M059J (cell line): ENCODE measurements around the gene PRSS35. TPM values are rescaled to one million over a fixed set of nuclear protein-coding genes. Genes with fewer than 3 reads are reported as not detected.
A peak's percentile ranks its signal among the peaks of the same experiment; 100 is the strongest.
"Not testable (repeated sequence)": the region's sequence is repeated elsewhere in the genome, so short reads cannot be mapped to it uniquely, and the experiment has no call there.

Experiments used
- DNase-seq: peaks from one replicate; pipeline ENCODE4 v3.0.0-alpha.2; 2012; ENCODE audit warnings: low read depth
- total RNA-seq: library from RNA; depleted of rRNA; stranded (reverse); fragments of >200 nt; shearing (Covaris generic); gene quantifications from 2 replicates; pipeline ENCODE4 v1.2.3, GENCODE V29; 2014; rRNA removed

Gene PRSS35
- total RNA-seq, 1 experiment from 2014 or later: 0.25 TPM

DNA sequence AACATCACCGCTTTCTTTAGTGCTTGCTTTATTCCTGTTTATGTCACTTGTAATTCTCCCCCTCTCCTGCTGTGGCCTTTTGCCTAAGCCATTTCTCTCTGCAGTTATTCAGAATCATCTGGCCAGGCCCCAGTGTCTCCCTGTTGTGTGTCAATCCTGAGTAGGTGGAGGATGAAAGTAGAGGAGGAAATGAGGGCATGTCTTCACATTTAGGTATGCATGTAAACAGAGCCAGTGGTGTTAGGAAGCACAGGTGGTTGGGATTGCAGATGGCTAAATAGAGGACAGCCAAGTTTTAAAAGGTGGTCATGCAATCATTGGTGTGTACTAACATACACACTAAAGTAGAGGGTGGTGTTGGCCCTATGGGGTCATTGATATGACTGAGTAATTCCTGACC lies 5.2 kb downstream of the PRSS35 start:
- DNase-seq: no peak

GRCh38 chr6:83518816-83519480 lies 6.6 kb downstream of the PRSS35 start:
- DNase-seq: peak; percentile 16

DNA sequence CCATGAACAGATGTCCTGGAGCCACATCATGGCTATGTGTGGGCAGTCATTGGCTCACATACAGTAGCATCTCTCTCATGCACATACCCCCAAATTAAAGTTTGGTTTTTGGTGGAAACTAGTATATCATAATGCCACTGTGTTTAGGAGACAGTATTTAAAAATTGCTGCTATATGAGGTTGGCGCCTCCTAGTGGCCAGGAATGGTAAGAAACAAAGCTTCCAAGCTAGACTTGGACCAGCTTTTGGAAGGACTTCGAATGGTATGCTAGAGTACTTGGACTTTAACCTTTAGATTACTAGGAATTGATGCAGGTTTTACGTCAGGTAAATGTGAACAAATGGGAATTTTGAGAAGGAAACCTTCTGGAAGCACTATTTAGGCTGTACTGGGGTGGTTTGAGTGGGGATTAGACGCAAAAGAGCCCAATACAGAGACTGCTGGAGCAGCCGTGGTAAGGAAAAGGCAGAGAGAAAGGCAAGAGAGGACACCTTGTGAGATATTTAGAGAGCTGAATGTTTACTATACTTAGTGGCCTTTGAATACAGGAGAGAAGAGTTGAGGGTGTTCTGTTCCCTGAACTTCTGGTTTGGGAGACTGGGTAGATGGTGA lies 23.8 kb downstream of the PRSS35 start:
- peak; percentile 28 for DNase-seq

- no peak for DNase-seq
Observed at GRCh38 chr6:83536647-83537589, 24.6 kb downstream of the PRSS35 start.

GRCh38 chr6:83539678-83540077 lies 27.3 kb downstream of the PRSS35 start:
- DNase-seq: no peak

DNA sequence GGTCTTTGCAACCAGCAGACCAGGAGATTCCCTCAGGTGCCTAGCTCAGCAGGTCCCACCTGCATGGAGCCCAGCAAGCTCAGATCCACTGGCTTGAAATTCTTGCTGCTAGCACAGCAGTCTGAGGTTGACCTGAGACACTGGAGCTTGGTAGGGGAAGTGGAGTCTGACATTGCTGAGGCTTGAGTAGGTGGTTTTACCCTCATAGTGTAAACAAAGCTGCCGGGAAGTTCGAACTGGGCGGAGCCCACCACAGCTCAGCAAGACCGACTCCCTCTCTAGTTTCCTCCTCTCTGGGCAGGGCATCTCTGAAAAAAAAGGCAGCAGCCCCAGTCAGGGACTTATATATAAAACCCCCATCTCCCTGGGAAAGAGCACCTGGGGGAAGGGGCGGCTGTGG lies 34.3 kb downstream of the PRSS35 start:
- peak; percentile 36 for DNase-seq

GRCh38 chr6:83550482-83550881 lies 38.1 kb downstream of the PRSS35 start:
- not testable (repeated sequence) for DNase-seq

DNA sequence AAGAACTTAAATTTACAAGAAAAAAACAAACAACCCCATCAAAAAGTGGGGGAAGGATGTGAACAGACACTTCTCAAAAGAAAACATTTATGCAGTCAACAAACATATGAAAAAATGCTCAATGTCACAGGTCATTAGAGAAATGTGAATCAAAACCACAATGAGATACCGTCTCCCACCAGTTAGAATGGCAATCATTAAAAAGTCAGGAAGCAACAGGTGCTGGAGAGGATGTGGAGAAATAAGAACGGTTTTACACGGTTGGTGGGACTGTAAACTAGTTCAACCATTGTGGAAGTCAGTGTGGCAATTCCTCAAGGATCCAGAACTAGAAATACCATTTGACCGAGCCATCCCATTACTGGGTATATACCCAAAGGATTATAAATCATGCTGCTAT lies 39.4 kb downstream of the PRSS35 start:
- not testable (repeated sequence) for DNase-seq

DNA sequence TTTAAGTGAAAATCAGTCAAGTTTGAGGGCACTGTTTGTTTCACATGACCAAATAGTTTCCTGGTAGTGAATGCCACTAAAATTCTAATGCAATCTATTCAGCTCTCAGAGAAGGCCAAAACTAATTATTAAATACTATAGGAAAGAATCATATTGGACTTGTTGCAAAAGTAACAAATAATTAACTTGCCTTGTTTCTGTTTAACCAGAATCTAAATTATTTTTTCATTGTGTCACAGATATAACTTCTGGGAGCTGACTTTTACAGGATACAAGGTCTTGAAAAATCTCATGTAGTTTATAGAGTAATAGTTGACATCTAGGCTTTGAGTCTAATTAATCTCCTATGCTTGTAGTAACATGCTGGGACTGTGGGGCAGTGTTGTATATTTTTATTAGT lies 44.5 kb downstream of the PRSS35 start:
- no peak for DNase-seq

- DNase-seq: no peak
Observed at GRCh38 chr6:83558975-83559374, 46.6 kb downstream of the PRSS35 start.

DNA sequence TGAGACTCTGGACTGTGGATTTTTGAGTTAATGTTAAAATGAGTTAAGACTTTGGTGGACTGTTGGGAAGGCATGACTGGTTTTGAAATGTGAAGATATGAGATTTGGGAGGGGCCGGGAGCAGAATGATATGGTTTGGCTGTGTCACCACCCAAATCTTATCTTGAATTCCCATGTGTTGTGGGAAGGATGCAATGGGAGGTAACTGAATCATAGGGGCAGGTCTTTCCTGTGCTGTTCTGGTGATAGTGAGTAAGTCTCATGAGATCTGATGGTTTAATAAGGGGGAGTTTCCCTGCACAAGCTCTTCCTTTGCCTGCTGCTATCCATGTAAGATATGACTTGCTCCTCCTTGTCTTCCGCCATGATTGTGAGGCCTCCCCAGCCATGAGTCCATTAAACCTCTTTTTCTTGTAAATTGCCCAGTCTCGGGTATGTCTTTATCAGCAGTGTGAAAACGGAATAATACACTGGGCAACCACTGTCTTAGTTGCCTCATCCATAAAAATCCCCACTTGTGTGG lies 59.4 kb downstream of the PRSS35 start:
- not testable (repeated sequence) for DNase-seq

GRCh38 chr6:83574783-83575182 lies 62.4 kb downstream of the PRSS35 start:
- DNase-seq: no peak

Other genes starting within 250 kb of the PRSS35 start
- 8.4 and 11.6 TPM in 2 replicates for gene ME1, start 81.5 kb upstream of the PRSS35 start, total RNA-seq
- gene SNAP91, start 196.6 kb downstream of the PRSS35 start, total RNA-seq: not detected in 2 replicates